IMR-90 (cell line): ENCODE data around the gene FGGY. TPM values are rescaled to one million over a fixed set of nuclear protein-coding genes. Genes with fewer than 3 reads are reported as not detected.

Source experiments
- ATAC-seq: fragments of 200-7000 bp; cut with Tn5 transposase; 2 replicates; pipeline ENCODE4 v1.9.1; 2020; ENCODE audit warnings: low read depth, mild to moderate bottlenecking, moderate library complexity
- BruUV-seq: library from RNA; stranded (reverse); fragments of 400-500 nt; replicated peaks from 2 replicates; lab custom pipeline; 2021; lab: Mats Ljungman, UMichigan
- CTCF ChIA-PET: fragments of 300-600 bp; formaldehyde crosslinking; extraction: SDS; loops from one replicate; lab custom pipeline; 2021; ENCODE audit warnings: antibody characterized with exemption; lab: Yijun Ruan, JAX
- POLR2A ChIA-PET: fragments of 300-600 bp; sonication (Branson Sonifier 250); formaldehyde crosslinking; loops from one replicate; lab custom pipeline; 2022; ENCODE audit warnings: antibody characterized with exemption; ENCODE audit not compliant: unreplicated experiment; lab: Charles Lee
- DNase-seq: peaks from one replicate; pipeline ENCODE4 v3.0.0; 2013
- H2AFZ ChIP-seq: replicated peaks from 2 replicates; pipeline ENCODE3; 2013; ENCODE audit warnings: low read length, mild to moderate bottlenecking; ENCODE audit not compliant: poor library complexity
- H2AK5ac ChIP-seq: 2 replicates; pipeline ENCODE4 v1.6.1; 2013; ENCODE audit warnings: low read depth, low read length, inconsistent platforms
- H2AK9ac ChIP-seq: replicated peaks from 2 replicates; pipeline ENCODE3; 2013; ENCODE audit warnings: mild to moderate bottlenecking, low read depth, low read length, moderate library complexity; ENCODE audit not compliant: poor library complexity
- H2BK120ac ChIP-seq: 2 replicates; pipeline ENCODE4 v1.6.1; 2013; ENCODE audit warnings: low read depth, low read length, inconsistent platforms
- H2BK15ac ChIP-seq: 3 replicates; pipeline ENCODE4 v1.6.1; 2013; ENCODE audit warnings: low read depth, low read length, inconsistent platforms
- H2BK20ac ChIP-seq: 2 replicates; pipeline ENCODE4 v1.6.1; 2013; ENCODE audit warnings: low read depth, mild to moderate bottlenecking, inconsistent platforms, low read length, moderate library complexity
- H2BK5ac ChIP-seq: 2 replicates; pipeline ENCODE4 v1.6.1; 2013; ENCODE audit warnings: mild to moderate bottlenecking, low read depth, low read length, inconsistent platforms; ENCODE audit not compliant: poor library complexity, severe bottlenecking
- H3K14ac ChIP-seq: replicated peaks from 2 replicates; pipeline ENCODE4 v1.6.1; 2013; ENCODE audit warnings: low read depth, low read length, inconsistent platforms
- H3K18ac ChIP-seq: 2 replicates; pipeline ENCODE4 v1.6.1; 2013; ENCODE audit warnings: low read depth, low read length, control low read depth
- H3K23ac ChIP-seq: 2 replicates; pipeline ENCODE4 v1.6.1; 2013; ENCODE audit warnings: low read depth, low read length, inconsistent platforms
- H3K27ac ChIP-seq: 2 replicates; pipeline ENCODE4 v1.5.1; 2013; ENCODE audit warnings: mild to moderate bottlenecking, control low read depth, low read length; ENCODE audit not compliant: insufficient read depth
- H3K27me3 ChIP-seq: 2 replicates; pipeline ENCODE4 v1.6.1; 2013; ENCODE audit warnings: low read length; ENCODE audit not compliant: control insufficient read depth, insufficient read depth
- H3K36me3 ChIP-seq: 2 replicates; pipeline ENCODE4 v1.6.1; 2013; ENCODE audit warnings: low read length, mixed read lengths; ENCODE audit not compliant: control insufficient read depth, insufficient read depth
- H3K4ac ChIP-seq: 2 replicates; pipeline ENCODE4 v1.6.1; 2013; ENCODE audit warnings: low read depth, low read length, inconsistent platforms
- H3K4me1 ChIP-seq: 2 replicates; pipeline ENCODE4 v1.6.1; 2013; ENCODE audit warnings: low read length, mixed read lengths; ENCODE audit not compliant: control insufficient read depth, insufficient read depth
- H3K4me2 ChIP-seq: 2 replicates; pipeline ENCODE4 v1.6.1; 2013; ENCODE audit warnings: low read depth, mild to moderate bottlenecking, control low read depth, low read length, moderate library complexity
- H3K4me3 ChIP-seq: 2 replicates; pipeline ENCODE4 v1.5.1; 2013; ENCODE audit warnings: low read depth, mild to moderate bottlenecking, control low read depth, low read length, moderate library complexity; ENCODE audit not compliant: insufficient read depth
- H3K56ac ChIP-seq: 2 replicates; pipeline ENCODE4 v1.6.1; 2013; ENCODE audit warnings: low read length, inconsistent platforms; ENCODE audit not compliant: insufficient read depth; ENCODE audit errors: extremely low read depth
- H3K79me1 ChIP-seq, 2 experiments: 2 replicates each; pipeline ENCODE4 v1.6.1; 2013; ENCODE audit warnings: low read length in 2 of 2, inconsistent platforms in 1 of 2, low read depth in 1 of 2
- H3K9ac ChIP-seq: 2 replicates; pipeline ENCODE4 v1.6.1; 2013; ENCODE audit warnings: low read depth, low read length, control low read depth
- H3K9me1 ChIP-seq: 2 replicates; pipeline ENCODE4 v1.6.1; 2013; ENCODE audit warnings: low read length, inconsistent platforms; ENCODE audit not compliant: insufficient read depth
- H3K9me3 ChIP-seq: 2 replicates; pipeline ENCODE4 v1.6.1; 2013; ENCODE audit warnings: low read length; ENCODE audit not compliant: control insufficient read depth, insufficient read depth
- H4K20me1 ChIP-seq: 2 replicates; pipeline ENCODE4 v1.6.1; 2013; ENCODE audit warnings: low read length, inconsistent platforms; ENCODE audit not compliant: insufficient read depth
- H4K5ac ChIP-seq: 2 replicates; pipeline ENCODE4 v1.6.1; 2013; ENCODE audit warnings: mild to moderate bottlenecking, low read depth, low read length, control low read depth
- H4K8ac ChIP-seq, 2 experiments: 2 replicates each; pipeline ENCODE4 v1.6.1; 2013; ENCODE audit warnings: low read depth in 2 of 2, low read length in 2 of 2, control low read depth in 1 of 2, inconsistent platforms in 1 of 2
- H4K91ac ChIP-seq: 2 replicates; pipeline ENCODE4 v1.6.1; 2013; ENCODE audit warnings: low read depth, low read length, inconsistent platforms; ENCODE audit not compliant: insufficient read depth
- BHLHE40 ChIP-seq: fragments of 150-350 bp; IDR thresholded peaks from 2 replicates; pipeline ENCODE4 v1.6.1; 2016; ENCODE audit warnings: mild to moderate bottlenecking, low read depth, low read length
- CHD1 ChIP-seq: IDR thresholded peaks from 2 replicates; pipeline ENCODE4 v1.6.1; 2012; ENCODE audit warnings: low read depth, low read length, improper control_type of control experiment
- CTCF ChIP-seq: conservative IDR thresholded peaks from 2 replicates; pipeline ENCODE4 v1.5.1; 2012; ENCODE audit warnings: mild to moderate bottlenecking, low read depth, low read length, improper control_type of control experiment
- ELK1 ChIP-seq: fragments of 150-350 bp; IDR thresholded peaks from 2 replicates; pipeline ENCODE4 v1.6.1; 2016; ENCODE audit warnings: low read depth, mild to moderate bottlenecking, low read length, moderate library complexity, borderline replicate concordance
- MAFK ChIP-seq: IDR thresholded peaks from 2 replicates; pipeline ENCODE4 v1.6.1; 2012; ENCODE audit warnings: low read depth, low read length, improper control_type of control experiment
- MAZ ChIP-seq: IDR thresholded peaks from 2 replicates; pipeline ENCODE4 v1.6.1; 2012; ENCODE audit warnings: low read depth, mild to moderate bottlenecking, low read length, improper control_type of control experiment, moderate library complexity, borderline replicate concordance
- MXI1 ChIP-seq: IDR thresholded peaks from 2 replicates; pipeline ENCODE4 v1.6.1; 2012; ENCODE audit warnings: low read depth, mild to moderate bottlenecking, low read length, moderate library complexity, borderline replicate concordance
- NFE2L2 ChIP-seq: fragments of 150-350 bp; IDR thresholded peaks from 2 replicates; pipeline ENCODE4 v1.6.1; 2016; ENCODE audit warnings: low read depth, mild to moderate bottlenecking, low read length
- POLR2A ChIP-seq: IDR thresholded peaks from 2 replicates; pipeline ENCODE4 v1.6.1; 2012; ENCODE audit warnings: mild to moderate bottlenecking, low read depth, low read length
- RAD21 ChIP-seq: IDR thresholded peaks from 2 replicates; pipeline ENCODE4 v1.6.1; 2012; ENCODE audit warnings: low read length, improper control_type of control experiment
- RCOR1 ChIP-seq: IDR thresholded peaks from 2 replicates; pipeline ENCODE4 v1.6.1; 2012; ENCODE audit warnings: mild to moderate bottlenecking, low read length, improper control_type of control experiment; ENCODE audit not compliant: insufficient replicate concordance
- RFX5 ChIP-seq: IDR thresholded peaks from 2 replicates; pipeline ENCODE4 v1.8.0; 2012; ENCODE audit warnings: low read depth, mild to moderate bottlenecking, low read length, moderate library complexity
- USF2 ChIP-seq: fragments of 150-350 bp; IDR thresholded peaks from 2 replicates; pipeline ENCODE4 v1.6.1; 2017; ENCODE audit warnings: mild to moderate bottlenecking, antibody characterized with exemption, low read length, low read depth
- WGBS, 2 experiments: methylation state at CpG; one replicate each; pipeline versions ENCODE4 v1.1.5 to v1.1.7; 2013; ENCODE audit warnings: missing lambda C conversion rate in 2 of 2; ENCODE audit not compliant: insufficient read length in 1 of 2; ENCODE audit errors: extremely low coverage in 2 of 2; 5-methylcytosine and 5-hydroxymethylcytosine counted together
- dilution Hi-C: fragments of 300-500 bp; cut with HindIII; formaldehyde crosslinking; loops from one replicate; pipeline ENCODE4 v1.14.3; 2018; ENCODE audit warnings: low sequenced_read_pairs; ENCODE audit not compliant: unreplicated experiment
- in situ Hi-C: fragments of 300-500 bp; cut with MboI; formaldehyde crosslinking; loops from 3 replicates; pipeline ENCODE4 v1.14.3; 2019; ENCODE audit warnings: low sequenced_read_pairs, inconsistent platforms, mixed read lengths
- intact Hi-C: fragments of 100-400 bp; cut with micrococcal nuclease; formaldehyde crosslinking; loops from 2 replicates; pipeline ENCODE4 v1.10.0; 2022
- polyA plus RNA-seq, 3 experiments: library from polyadenylated mRNA; depleted of rRNA; stranded (reverse); fragments of >200 nt; gene quantifications; 2 replicates each; pipeline ENCODE4 v1.2.3, GENCODE V29; 2012; ENCODE audit warnings: low replicate concordance in 1 of 3
- total RNA-seq: library from RNA; depleted of rRNA; stranded (reverse); fragments of >200 nt; gene quantifications from 2 replicates; pipeline ENCODE4 v1.2.3, GENCODE V29; 2012

FGGY gene
- total and polyA plus RNA-seq, 2 of the 4 experiments (the other 2 are of a cell fraction) = 5.6 to 14.0 TPM

GRCh38 chr1:59682396-59683080 is 385.6 kb downstream of the FGGY start (continued):
- 0 out of 2 replicates have a peak, but pooled peaks have one; percentile 5 for TF ChIP-seq BHLHE40
- TF ChIP-seq RCOR1 = no peak

- no peak for DNase-seq
- in situ Hi-C loops (no loop called here), dilution Hi-C loops (no loop called here), intact Hi-C loops (no loop called here)
- Histone ChIP-seq H3K56ac (no peak overlapping the region), H3K4ac (no peak overlapping the region), H4K5ac (no peak overlapping the region), H2BK120ac (no peak overlapping the region), H4K20me1 (no peaks in the 10 kb centered on the region), H2AK5ac (no peak overlapping the region), H3K9me1 (0 out of 2 replicates have a peak, but pooled peaks cover 5% of the 10 kb centered on the region), H4K8ac (no peak overlapping the region), H3K4me3 (no peak overlapping the region), H2BK5ac (no peak overlapping the region), H3K4me1 (peaks cover 3% of the 10 kb centered on the region; the same call in 1 of the 2 replicates), H3K27ac (no peak overlapping the region), H3K14ac (no peak overlapping the region), H2AK9ac (no peak overlapping the region), H2BK15ac (0 out of 3 replicates have a peak overlapping the region, but pooled peaks have one; percentile 13), H3K23ac (no peak overlapping the region), H3K4me2 (no peak overlapping the region), H3K18ac (0 out of 2 replicates have a peak overlapping the region, but pooled peaks have one; percentile 14), H2BK20ac (no peak overlapping the region), H3K36me3 (no peaks in the 10 kb centered on the region), H3K9me3 (no peaks in the 10 kb centered on the region), H3K9ac (no peak overlapping the region), H3K79me1 (no peaks in the 10 kb centered on the region), H2AFZ (no peak overlapping the region), H4K91ac (no peak overlapping the region), H3K27me3 (no peaks in the 10 kb centered on the region; the same call in 1 of the 2 replicates)
- CTCF ChIA-PET = no interaction called here
- POLR2A ChIA-PET = no interaction called here
- TF ChIP-seq POLR2A (no peak), RFX5 (no peak), NFE2L2 (no peak), MXI1 (no peak), USF2 (no peak), MAFK (no peak), RAD21 (no peak), RCOR1 (no peak), BHLHE40 (no peak), MAZ (no peak), CHD1 (no peak), ELK1 (no peak), CTCF (no peak)
- WGBS, 2 experiments = no CpG with 5 or more reads among the region's 2 CpGs
- ATAC-seq = no peak
- BruUV-seq = no TSS peak
Observed at GRCh38 chr1:59683197-59683596, 386.3 kb downstream of the FGGY start.
